ENCODE data around the gene ZNF606.

- TF ChIP-seq CTCF (IDR thresholded peaks at IDR 0.05): no peak
- no peak for TF ChIP-seq POLR2A (IDR thresholded peaks at IDR 0.05)
These were observed 40.1 kb upstream of the ZNF606 start for GRCh38 chr19:58042495-58043340.
